GM21423 (cell line): Measurements from ENCODE around the gene SLC25A39.
A peak's percentile ranks its signal among the peaks of the same experiment; 100 is the strongest.
"Not testable (repeated sequence)": the region's sequence is repeated elsewhere in the genome, so short reads cannot be mapped to it uniquely, and the experiment has no call there.

Experiments used
- ATAC-seq: cut with Tn5 transposase; IDR thresholded peaks from one replicate; pipeline ENCODE4 v1.9.1; 2021; ENCODE audit warnings: mild to moderate bottlenecking, moderate library complexity; ENCODE audit not compliant: unreplicated experiment

The SLC25A39 gene

DNA sequence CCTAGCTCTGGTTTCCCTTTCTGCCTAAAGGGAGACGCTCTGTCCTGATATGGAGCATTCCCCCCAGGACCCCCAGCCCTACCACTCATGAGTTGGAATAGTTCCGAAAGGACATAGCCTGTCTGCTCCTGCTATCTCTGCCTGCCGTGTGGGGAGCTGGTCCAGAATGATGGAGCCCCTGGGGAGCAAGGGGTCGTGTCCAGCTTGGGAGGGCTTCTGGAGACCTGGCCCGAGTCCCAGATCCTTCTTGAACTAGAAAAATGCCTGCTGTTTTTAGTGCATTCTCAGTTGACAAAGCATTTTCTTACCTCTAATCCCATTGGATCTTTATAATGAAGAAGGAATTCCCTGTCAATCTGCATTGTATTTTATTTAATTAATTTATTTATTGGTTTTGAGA, 11.3 kb upstream of the SLC25A39 start:
- no peak for ATAC-seq

DNA sequence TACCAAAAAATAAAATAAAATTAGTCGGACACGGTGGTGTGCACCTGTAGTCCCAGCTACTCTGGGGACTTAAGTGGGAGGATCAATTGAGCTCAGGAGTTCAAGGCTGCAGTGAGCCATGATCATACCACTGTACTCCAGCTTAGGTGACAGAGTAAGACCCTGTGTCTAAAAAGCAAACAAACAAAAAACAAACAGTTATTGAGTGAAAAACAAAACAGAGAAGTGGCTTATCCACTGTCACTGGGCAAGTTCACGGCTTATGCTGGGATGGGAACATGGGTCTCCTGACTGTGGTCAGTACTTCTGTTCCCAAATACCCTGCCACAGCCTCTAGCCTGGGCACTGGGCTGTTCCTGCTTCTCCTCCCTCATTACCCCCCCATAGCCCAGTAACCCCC, 10.9 kb upstream of the SLC25A39 start:
- ATAC-seq, result no peak

DNA sequence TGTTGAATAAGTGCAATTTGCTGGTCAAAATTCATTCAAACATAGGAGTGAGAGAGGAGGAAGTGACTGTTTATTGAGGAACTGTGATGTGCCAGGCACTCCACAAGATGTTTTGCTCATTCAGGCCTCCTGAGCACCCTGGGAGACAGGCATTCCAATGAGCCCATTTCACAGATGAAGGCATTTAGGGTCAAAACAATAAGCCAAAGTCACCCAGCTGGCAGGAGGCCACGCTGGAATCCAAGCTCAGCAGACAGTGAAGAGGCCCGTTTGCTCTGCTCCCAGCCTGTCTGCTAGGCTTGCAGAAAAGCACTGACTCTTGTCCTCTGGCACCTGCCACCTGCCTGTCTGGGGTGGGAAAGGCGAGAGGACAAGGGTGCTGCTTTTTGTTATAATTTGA, 10.1 kb upstream of the SLC25A39 start:
- ATAC-seq, result no peak

DNA sequence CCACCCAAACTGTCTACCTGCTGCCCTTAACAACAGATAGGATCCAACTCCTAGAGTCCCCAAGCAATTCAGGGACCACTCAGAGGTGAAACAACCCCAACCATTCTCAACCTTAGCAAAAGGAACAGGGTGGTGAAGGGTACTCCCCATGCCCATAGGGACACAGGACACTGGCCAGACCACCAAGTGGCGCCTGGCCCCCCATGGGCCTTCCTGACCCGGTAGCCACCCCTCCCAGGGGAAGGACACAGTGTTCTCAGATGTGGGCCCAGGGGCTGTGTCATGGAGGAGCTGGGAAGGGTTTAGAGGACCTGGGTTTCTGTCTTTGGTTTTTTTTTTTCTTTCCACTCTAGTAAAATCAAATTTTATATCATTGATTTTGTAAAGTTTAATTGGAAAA, 9.7 kb upstream of the SLC25A39 start:
- no peak for ATAC-seq

DNA sequence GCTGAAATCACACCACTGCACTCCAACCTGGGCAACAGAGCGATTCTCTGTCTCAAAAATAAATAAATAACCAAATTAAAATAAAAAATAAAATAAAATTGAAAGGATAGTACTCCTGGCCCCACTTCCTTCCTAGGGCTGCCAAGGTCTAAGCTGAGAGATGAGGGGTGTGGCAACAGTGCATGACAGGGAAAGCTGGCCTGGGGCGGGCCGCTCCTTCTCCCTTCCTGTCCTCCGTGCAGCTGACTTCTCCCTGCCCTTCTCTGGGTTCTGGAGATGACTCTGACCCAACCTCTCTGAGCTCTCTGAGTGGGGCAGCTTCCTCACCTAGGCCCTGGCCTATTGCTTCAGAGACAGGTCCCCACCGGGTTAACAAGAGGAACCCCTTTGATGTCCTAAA, 8.7 kb upstream of the SLC25A39 start:
- no peak for ATAC-seq

DNA sequence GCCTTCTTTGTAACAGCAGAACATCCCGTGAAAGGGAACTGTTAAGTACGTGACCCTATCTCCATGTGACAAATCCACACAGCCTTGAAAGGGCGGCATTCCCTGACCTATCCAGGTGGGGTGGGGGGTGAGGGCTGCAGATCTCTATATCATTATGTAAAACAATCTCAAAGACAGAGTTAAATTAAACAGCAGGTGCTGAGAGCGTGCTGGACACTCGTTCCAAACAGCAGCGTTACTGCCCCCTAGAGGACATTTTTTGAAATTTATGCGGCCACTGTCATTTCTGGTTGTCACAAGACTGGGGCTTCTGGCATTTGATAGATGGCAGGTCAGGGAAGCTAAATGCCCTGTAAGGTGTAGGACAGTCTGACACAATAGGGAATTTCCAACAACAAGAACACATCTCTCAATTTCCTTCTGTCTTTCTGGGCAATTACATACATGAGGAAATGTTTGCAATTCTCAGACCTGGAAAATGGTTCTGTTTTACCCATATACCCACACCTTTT, 6.7 kb upstream of the SLC25A39 start:
- no peak for ATAC-seq

DNA sequence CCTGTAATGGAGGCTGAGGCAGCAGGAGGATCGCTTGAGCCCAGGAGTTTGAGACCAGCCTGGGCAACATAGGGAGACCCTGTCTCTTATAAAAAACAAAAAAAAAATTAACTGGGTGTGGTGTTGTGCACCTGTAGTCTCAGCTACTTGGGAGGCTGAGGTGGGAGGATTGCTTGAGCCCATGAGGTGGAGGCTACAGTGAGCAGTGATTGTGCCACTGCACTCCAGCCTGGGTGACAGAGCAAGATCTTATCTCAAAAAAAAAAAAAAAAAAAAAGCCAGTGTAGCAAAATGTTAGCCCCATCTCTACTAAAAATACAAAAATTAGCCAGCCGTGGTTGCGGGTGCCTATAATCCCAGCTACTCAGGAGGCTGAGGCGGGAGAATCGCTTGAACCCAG, 5.6 kb upstream of the SLC25A39 start:
- not testable (repeated sequence) for ATAC-seq

DNA sequence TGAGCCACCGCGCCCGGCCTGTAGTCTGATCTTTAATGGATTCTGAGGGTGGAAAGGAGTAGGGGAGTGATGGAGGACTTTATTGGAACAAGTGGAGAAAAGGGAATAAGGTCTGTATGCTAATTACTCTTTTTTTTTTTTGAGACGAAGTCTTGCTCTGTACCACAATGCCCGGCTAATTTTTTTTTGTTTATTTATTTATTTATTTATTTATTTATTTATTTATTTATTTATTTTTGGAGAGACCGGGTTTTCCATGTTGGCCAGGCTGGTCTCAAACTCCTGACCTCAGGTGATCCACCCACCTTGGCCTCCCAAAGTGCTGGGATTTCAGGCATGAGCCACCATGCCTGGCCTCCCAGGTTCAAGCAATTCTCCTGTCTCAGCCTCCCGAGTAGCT, 4.9 kb upstream of the SLC25A39 start:
- ATAC-seq, result not testable (repeated sequence)

DNA sequence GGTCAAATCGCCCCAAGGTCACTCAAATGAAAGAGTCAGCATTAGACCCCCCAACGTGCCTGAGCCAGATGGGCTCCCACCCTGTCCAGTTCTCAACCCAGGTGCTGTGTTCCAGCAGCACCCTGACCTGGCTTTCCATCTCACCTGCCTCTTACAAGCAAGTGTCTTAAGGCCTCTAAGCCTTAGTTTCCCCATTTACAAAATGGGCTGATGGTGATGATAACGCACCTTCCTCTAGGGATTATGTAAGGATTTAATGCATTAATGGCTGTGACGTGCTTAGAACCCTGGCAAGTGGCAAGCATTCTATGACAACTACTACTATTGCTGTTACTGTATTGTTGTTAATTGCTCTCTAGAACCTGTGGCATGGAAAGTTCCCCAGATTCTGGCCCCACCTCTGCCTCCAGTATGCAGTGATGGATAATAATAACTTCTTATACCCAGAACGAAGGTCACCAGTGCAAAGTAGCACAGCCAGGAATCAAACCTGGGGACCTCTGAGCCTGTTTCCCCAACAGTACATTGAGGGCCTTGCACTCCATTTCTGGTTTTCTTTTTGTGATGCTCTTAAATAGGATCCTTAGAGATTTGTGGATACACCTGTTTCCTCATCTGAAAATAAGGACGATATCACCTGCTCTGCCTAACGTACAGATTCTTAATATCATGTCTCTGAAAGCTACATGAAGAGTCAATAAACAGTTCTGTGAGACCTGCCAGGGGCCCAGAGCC, 3.3 kb upstream of the SLC25A39 start:
- no peak for ATAC-seq

DNA sequence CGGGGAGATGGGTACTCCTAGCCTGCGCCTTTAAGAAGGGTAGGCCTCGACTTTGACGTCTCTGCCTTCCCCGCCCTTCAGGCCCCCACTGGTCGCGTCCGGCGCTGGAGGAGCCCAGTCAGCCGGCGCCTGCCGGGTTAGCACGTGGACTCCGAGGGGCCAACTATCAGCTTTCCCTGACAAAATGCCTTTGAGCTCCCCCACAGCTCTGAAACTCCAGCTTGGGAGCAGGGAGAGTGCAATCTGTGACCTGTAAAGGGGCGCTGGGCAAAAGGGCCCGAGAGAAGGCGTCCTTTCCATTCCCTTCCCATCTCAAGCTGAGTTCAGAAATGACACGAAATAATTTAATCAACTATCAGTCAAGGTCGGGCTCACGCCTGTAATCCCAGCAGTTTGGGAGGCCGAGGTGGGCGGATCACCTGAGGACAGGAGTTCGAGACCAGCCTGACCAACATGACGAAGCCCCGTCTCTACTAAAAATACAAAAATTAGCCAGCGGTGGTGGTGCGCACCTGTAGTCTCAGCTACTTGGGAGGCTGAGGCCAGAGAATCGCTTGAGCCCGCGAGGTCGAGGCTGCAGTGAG, 2.3 kb upstream of the SLC25A39 start:
- ATAC-seq, result peak; percentile 48

DNA sequence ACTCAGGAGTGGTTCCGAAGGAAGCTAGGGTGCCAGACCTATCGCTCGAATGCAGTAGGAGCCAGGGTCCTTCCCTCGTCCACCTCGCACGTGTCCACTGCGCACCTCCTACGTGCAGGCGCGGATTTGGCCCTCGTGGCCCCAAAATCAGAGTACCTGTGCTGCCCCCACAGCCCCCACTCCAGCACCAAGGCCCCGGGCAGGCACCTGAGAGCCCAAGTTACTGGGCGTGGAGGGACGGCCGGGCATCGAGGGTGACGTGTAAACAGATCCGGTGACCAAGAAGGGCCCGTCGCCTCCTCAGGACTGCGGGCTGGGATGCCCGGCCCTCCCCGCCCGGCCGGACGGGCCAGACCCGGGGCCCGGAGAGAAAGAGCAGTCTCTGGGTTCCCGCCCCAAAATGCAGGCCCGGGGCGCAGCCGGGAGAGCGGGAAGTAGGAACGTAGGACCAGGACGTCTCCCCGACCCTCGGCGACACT, 492 bp downstream of the SLC25A39 start:
- ATAC-seq, result no peak

DNA sequence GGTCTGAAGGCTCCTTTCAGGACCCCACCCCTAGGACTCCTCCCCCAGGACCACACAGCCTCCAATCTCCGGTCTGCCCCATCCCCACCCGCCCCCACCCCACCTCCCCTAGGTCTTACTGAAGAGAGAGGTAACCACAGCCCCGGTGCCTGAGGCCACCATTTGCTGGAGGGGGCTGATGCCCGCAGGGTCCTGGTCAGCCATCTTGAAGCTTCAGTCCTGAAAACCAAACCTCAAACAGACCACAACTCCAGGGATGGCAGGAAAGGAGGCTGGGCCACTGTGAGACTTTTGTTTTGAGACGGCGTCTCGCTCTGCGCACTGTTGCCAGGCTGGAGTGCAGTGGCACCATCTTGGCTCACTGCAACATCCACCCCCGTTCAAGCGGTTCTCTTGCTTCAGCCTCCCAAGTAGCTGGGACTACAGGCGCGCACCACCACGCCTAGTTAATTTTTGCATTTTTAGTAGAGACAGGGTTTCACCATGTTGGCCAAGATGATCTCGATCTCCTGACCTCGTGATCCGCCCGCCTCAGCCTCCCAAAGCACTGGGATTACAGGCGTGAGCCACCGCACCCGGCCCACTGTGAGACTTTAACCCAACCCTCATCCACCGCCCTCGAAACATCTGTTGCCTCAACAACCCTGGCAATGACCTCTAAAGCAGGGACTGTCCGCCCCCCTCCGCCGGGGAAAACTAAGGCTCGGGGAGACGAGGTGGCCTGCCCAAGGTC, 1.1 kb downstream of the SLC25A39 start:
- ATAC-seq, result no peak

DNA sequence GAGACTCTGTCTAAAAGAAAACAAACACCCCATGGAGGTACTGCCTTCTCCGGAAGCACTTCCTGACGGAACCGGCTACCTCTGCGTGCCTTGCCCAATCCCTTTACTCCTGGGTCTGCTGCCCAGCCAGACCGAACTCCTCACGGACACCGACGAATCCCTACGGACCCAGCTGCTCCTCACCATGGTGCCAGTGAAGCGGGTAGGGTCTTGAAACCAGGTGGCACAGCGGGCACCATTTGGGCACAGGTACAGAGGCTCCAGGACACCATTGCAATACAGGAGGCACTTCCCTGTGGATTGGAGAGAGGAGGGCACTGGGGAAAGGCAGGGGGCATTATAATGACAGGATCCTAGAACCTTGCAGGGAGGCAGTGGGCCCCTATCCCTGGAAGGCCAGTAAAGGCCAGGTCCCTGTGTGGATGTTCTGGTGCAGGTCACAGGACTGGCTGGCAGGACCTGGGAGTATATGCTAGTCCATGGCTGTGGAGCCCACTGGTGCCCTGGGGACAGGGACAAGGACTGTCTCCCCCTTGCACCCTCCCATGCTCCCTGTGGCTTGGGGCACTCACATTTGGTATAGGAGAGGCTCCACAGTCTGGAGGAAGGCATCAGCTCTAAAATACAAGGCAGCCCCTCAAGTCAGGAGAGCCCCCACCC, 2.3 kb downstream of the SLC25A39 start:
- ATAC-seq, result no peak

DNA sequence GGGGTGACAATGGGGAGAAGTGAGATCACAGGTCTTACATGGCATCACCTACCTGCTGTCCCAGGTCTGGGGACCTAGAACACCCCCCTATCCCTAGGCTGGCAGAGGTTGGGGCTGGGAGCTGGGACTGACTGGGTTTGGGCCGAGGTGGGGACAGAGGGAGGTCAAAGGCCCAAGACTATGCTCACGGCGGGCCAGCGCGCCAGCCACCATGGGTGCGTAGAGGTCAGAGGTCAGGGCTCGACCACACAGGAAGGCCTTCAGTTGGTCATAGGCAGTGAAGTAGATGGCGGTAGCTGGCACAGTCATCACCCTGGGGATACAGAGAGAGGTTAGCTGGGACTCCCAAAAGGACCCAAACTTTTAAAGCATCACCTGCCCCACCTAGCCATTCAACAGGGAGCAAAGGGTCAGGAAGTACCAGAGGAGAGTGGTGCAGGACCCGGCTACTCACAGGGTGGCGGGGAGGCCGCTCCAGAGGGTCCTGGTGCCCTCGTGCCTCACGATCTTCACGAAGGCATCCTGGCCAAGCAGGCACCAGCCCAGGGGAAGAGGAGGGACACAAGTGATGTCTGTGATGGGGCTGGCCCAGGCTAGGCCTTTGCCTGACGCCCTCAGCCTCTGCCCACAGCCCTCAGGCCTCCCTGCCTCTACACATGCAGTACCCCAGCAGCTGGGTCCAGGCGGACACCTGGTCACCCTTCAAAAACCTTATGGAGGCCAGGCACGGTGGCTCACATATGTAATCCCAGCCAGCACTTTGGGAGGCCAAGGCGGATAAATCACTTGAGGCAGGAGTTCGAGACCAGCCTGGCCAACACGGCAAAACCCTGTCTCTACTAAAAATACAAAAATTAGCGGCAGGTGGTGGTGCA, 3.1 kb downstream of the SLC25A39 start:
- ATAC-seq, result no peak

DNA sequence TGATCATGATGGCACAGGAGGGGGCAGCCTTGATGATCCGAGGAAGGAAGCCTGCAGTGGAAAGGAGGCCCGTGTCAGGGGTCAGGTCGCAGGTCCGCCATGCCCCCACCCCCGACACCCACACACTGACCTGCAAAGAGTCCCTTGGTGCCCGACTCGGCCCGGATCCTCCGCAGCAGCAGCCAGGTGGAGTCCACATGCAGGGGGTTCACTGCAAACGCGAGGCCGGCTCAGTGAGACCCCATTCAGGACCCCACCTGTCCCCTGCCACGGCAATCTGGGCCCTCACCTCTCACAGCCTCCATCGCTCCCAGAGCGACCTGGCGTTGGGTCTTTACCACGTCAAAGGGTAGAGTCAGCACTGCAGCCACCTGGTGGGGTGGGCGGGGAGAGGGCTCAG, 4.6 kb downstream of the SLC25A39 start:
- ATAC-seq, result no peak

DNA sequence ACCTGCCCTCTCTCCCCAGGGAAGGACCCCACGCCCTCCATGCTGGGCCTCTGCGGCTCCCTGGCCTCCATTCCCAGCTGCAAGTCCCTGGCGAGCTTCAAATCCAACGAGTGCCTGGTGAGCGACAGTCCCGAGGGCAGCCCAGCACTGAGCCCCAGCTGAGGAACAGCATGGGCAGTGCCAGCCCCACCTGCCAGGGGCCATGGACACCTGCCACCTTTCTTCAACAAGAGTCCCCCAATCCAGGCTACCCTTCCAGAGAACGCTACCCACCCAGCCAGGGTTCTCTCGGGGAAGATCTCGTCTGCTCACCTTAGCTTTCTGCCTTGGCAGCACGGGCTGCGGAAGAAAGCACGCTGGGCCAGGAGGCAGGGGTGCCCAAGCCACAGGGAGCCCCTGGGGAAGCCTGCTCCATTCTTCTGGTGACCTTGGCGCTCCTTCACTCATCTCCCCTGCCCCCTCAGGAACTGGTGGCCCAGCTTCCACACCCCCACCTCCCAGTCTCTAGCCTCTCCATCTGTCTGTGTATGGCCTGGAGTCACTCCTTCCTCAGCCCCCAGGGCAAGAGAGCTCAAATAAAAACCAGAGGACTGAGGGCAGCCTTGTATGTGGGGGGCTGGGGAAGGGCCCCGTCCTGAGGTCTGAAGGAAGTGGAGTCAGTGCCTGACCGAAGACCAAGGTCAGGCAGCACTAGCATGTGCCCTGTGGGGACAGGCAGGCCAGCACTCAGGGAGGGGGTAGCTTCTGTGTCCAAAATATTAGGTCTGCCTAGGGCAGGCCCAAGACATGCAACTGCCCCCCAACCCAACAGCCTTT, 6.3 kb downstream of the SLC25A39 start:
- ATAC-seq, result no peak

DNA sequence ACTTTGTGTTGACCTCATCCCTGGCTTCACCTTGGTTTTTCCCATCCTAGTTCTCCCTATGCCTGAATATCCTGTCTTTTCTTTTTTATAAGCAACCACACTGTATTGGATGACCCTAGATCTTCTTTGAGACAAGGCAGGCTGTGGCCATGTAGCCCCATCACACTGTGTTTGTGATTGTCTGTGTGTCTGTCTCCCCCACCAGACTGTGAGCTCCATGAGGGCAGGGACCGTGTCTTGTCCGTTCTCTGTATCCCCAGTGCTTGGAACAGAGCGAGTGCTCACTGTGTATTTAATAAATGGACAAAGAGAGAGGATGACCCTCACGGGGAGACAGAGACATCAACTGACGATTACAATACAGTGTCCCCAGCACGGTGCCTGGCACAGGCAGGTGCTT, 7.1 kb downstream of the SLC25A39 start:
- no peak for ATAC-seq

DNA sequence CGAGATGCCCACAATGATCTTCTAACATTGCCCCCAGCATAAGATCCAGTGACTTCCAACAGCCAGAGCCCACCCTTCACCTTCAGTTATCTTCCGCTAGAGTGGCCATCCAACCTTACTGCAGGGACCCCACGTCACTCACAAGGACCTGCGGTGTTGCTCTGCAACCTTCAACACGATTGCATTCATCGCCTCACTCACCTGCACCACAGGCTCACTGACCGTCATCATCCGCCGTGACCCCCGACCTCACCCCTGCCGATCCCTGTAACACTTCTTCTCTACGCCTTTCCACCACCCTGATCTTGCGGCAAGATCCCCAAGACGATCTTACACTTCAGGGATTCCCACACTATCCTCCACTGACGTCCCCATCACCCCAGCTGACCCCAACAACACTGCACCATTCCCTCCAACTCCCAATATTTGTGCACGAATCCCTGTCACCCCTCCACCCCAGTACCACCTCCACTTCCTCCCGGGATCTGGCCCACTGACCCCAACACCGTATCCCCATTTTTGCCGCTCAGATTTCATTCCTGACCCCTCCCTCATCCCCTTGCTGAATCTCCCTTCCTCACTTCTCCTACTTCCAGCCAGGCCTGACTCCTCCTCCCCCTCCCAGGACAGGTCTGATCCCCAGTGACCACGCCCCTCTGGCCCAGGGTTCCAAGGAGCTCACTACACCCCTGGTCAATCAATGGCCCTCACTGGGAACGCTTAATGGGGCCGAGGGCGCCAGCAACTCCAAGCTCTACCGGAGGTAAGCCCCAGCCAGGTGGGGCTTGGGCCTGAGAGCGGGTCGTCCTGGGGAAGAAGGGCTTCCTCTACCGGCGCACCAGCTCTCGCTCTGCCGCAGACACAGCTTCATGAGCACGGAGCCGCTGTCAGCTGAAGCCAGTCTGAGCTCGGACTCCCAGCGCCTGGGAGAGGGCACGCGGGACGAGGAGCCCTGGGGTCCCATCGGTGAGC, 8.6 kb downstream of the SLC25A39 start:
- no peak for ATAC-seq
